ENCODE results near the gene FAM210B.
"Not testable (repeated sequence)": the region's sequence is repeated elsewhere in the genome, so short reads cannot be mapped to it uniquely, and the experiment has no call there.

The FAM210B gene

DNA sequence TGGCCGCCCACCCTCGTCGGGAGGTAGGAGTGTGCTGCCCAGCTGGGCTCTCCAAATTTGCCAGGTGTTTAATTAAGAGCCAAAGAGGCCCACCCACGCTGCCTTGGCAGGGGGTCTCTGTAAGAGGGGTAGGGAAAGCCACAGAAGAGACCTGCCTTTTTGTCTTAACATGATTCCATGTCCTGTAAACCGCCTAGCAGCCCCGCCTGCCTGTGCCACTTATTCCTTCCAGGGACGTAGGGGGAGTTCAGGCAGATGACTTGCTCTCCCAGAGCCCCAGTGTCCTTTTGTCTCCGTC is 2.1 kb downstream of the FAM210B start:
- DNase-seq (ENCODE audit: low spot score) = no peak

DNA sequence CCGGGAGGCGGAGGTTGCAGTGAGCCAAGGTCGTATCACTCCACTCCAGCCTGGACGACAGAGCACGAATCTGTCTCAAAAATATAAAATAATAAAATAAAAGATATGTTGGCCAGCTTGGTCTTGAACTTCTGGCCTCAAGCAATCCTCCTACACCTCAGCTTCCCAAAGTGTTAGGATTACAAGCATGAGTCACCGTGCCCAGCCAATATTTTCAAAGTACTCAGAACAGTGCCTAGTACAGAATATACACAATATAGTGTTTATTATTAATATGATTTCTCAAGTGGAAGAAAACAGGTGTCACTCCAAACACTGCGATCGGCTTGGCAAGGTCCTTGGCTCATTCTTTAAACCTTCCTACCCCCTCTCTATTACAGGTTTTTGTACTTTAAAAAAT is 3.1 kb downstream of the FAM210B start:
- no peak for DNase-seq (ENCODE audit: low spot score)

DNA sequence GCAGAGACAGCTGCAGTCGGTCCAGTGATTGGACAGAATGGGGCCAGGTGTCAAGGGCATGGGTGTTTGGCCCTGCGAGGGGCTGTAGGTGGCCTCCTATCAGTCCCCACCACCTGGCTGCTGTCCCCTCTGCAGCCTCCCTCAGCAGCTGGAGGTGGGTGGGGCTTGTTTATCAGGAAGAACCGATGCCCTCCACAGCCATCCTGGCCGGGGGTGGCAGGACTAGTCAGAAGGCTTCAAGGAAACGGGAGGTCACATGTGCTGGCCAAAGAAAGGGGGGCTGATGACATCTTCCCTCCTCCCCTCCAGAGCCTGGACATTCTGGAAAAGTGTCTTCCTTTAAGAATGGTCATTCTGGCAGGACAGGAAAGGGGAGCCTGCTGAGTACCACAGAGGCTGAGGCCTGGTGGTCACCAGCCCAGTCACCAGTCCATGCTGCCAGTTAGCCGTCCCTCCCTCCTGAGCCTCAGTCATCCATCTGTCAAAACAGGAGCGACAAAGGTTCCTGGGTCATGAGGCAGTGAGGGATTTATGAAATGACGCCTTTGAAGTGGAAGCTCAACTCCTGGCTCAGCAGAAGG is 4.1 kb downstream of the FAM210B start:
- no peak for DNase-seq (ENCODE audit: low spot score)

DNA sequence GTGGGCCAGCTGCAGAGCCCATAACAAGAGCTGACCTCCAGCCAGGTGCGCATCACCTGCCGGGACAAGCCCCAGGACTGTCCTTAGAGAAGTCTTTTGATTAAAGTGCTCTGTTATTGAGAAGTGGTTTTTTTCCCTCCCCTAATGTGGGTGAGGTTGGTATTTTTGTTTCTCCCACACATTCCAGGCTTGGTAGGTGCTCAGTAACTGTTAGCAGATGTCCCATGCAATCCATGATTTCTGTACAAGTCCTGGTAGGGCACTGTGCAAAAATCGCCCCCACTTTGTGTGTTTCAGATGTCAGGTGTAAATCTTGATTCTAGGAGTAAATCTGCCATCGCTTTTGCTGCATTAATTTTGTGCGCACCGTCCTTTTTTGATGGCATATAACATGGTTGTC is 4.7 kb downstream of the FAM210B start:
- DNase-seq (ENCODE audit: low spot score) = no peak

DNA sequence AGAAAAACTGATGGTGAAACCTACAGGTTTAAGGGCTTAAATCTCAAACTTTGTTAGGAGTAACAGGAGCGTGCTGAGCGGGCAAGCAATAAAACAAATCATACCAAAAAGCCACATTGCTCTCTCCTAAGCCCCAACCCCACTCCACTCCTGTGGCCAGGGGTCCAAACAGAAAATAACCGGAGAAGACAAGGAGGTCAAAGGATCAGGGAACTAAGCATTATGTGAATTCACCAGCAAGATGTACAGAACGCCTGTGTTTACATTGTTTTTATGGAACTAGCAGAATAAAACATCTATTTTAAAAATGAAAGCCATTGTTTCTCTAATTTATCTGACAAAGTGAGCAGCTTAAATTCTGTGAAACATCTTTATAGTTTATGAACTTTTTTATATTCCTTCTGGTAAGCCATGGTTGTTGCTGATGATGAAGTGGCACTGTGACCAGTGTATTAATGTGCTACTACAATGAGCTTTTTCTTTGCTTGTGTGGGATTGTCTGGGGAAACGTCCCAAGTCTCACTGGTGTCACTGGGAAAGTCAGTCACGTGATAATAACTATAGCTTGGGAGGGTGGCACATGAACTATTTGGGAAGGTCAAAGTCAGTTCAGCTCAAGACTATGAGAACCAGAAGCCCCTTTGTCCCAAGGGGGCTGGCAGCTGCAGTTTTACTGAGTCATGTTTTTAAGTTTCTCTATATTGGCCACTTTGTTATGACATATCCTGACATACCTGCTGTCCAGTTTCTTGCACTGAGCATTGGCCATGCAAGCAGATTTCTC is 9.8 kb downstream of the FAM210B start:
- DNase-seq (ENCODE audit: low spot score) = no peak

DNA sequence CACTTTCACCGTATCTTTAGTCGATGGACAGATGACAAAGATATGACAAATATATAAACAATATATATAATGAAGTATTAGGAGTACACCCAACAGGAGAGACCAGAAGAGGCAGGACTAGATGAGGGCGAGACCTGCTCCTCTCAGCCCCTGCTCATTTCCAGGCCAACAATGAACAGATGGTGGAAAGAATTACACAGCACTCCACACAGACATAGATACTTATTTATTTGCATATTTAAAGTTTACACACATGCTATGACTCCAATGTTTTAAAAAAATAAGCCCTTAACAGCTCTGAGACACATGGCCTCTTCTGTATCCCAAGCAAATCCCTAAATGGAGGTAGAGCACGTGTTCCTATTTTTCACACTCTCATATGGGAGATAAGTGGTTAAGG is 10.4 kb downstream of the FAM210B start:
- no peak for DNase-seq (ENCODE audit: low spot score)

DNA sequence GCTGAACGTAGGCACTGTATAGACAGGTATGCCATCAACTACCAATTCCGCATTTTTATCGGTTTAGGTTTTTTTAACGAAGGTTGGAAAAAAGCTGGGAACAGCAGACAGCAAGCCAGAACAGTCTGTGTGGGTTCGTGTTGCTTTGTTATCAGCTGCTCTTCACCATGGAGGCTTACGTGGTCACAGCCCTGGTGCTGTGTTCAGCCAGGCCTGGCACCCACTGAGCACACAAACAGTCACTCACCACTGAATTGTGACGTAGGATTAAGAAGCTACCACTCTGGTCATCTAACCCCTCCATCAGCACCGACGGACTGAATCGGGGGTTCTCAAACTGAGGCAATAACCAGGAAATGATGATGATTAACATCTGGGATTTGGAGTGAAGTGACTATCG is 13.2 kb downstream of the FAM210B start:
- no peak for DNase-seq (ENCODE audit: low spot score)

DNA sequence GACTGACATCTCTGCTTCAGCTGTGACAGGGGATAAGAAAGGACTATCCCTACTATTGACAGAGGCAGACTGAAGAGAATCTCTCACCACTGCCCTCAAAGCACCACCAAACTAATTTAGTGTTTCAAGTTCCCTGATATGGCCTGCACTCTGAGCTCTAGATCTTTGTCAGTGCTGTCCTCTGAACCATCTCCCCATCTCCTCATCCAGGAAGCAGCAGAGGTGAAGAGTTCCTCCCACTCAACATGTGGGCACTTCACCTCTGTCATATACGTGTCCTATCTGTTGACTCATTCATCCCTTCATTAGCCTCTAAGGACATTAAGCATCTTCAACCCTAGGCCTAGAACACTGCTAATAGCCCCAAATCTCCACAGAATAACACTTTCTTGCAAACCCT is 14.1 kb downstream of the FAM210B start:
- no peak for DNase-seq (ENCODE audit: low spot score)

DNA sequence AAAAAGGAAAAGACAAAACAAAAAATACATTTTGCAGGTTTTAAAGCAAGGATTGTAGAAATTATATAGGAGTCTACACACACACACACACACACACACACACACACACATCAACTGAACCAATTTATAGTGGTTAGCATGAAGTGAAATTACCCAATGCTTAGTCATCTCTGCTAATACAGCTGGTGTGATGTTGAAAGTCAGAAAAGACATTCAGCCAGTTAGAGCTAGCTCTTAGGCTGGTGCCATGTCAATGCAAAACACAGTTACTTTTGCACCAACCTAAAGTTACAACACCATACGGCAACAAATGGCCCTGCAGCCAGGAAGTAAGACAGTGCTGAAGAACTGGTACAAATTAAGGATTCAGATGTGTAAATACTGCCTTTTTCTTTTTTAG is 15.2 kb downstream of the FAM210B start:
- peak; percentile 90 for DNase-seq (ENCODE audit: low spot score)

DNA sequence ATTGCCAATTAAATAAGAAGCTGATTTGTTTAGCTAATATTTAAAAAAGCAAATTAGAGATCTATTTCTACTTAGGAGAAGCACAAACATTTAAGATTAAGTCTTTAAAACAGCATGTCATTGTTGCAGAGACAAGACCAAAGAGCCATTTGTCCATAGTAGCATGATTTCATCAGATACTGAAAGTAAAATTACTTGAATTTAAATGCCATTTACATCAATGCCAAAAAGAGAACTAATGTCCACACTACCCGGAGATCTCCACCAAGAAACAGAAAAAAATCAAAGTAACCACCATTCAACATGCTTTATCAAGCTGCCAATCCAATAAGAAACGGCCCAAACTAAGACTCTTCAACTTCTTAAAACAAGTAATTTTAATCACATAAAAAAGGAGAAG is 17.6 kb downstream of the FAM210B start:
- DNase-seq (ENCODE audit: low spot score) = no peak

DNA sequence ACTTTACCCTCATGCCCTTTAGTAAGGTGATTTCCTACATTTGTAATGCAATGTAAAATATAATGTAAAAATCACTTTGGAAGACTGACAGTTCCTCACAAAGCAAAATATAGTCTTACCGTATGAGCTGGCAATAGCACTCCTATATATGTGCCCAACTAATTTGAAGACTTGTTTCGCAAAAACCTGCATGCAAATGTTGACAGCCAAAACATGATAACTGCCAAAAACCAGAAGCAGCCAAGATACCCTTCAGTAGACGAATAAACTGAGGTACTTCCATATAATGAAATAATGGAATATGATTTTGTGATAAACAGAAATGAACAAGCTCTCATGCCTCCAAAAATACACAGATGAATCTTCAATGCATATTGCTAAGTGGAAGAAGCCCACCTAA is 19.6 kb downstream of the FAM210B start:
- DNase-seq (ENCODE audit: low spot score) = no peak

DNA sequence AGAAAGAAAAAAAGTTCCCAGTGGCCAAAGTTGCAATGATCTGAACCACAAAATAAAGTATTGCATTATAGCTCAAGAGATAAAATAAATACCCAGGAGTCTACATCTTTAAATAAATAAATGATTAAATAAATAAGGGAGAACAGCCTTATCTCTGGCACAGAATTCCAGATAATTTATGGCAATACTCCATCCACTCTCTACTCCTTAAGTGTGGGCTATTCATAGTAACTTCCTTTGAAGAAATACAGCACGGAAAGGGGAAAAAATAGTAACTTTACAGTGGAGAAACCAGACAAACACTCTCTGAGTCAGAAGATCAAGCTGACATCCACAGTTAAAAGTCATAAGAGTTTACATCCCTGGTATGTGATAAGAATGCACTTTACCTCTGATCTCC is 21.6 kb downstream of the FAM210B start:
- DNase-seq (ENCODE audit: low spot score) = no peak

DNA sequence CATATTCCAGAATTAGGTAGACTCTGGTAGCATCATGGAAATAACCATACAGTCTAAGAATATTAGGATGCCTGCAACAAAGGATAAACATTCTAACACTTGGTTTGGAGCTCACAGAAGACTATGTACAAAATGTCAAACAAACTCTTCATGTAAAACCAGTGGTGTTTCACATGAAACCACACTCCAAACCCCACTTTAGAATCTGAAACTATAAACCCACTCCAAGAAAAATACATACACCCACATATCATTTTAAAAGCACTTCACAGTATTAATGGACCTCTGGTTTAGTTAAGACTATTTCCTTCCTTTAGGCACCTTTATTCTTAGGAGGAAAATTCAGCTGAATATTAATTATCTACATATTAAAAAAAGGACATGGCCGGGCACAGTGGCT is 22.7 kb downstream of the FAM210B start:
- DNase-seq (ENCODE audit: low spot score) = no peak

DNA sequence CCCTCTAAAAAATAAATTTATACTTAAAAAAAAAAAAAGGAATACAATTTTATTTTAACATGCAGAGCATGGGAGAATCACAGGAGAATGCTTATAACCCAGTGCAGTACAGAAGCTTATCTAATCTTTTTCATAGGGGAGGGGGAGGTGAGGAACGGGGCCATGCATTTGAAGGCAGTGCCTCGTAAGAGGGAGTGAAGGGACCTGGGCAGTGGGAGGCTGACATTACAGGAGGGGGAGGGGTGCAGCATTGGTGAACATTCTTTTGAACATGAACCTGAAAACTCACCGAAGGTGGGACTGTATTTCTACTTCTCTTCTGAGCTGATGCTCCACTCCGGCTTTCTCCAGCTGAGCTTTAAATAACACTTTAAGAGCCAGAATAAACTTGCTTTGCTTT is 23.9 kb downstream of the FAM210B start:
- no peak for DNase-seq (ENCODE audit: low spot score)

DNA sequence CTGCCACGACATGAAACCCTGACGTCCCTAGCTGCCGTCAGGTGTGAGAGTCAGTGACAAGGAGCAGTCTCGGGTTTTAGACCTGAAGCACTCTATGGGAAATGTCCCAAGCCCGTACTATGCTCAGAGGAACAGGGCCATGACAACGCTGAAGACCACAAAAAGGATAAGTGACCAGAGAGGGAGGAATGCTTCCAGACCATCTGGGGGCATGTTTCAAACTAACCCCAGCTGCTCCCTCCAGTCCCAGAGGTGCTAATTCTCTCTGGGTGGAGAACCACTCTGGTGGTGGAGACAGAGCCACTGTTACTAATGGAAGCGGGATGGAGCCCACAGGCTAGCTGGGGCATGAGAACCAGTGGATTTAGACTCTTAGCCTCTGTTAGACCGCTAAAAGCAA is 24.6 kb downstream of the FAM210B start:
- DNase-seq (ENCODE audit: low spot score) = no peak

DNA sequence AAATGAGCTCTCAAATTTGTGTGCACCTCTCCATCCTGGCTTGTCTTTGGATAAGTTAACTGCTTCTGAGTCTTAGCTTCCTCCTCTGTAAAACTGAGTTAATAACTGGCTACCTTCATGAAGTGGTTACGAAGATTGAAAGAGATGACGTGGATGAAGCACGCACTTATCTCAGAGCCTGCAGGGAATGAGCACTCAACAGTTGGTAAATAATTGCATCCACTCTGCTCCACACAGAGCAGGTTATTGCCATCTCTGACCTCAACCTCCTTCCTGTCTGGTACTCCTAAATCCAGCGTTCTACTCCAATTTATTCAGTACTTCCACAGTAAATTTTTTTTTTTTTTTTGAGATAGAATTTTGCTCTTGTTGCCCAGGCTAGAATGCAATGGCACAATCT is 26.4 kb downstream of the FAM210B start:
- DNase-seq (ENCODE audit: low spot score) = no peak

DNA sequence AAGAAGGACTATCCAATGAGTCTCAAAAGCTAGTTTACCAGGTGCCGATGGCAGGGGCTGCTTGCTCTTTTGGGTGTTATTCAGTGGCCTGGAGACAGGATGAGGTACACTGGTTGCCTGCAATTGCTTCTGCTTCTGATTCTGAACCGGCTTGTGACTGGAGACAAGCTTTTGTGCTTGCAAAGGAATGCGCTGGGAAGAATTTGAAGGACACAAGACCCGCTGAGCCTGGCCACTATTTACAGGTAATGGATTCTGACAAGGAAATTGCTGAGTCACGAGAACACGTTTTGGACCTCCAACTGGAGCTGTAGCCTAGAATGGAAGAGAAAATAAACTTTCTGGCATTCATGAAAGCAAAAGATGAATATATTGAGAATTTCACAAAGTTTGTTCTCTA is 27.4 kb downstream of the FAM210B start:
- no peak for DNase-seq (ENCODE audit: low spot score)

DNA sequence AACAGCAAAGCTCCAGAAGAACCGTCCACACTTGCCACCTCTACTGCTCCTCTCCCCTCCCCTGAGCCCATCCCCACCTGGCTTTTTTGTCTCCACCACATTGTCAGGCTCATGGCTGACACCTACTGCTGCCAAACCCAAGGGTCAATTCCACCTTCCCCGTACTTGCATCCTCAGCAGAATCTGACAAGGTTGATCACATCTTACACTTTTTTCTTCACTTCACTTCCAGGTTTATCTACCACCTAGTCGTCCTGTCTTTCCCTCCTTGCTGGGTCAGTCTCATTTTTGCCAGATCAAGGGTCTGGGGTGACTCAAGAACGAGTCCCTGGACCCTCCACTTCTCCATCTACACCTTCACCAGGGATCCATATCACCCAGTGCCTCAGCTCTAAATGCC is 30.1 kb downstream of the FAM210B start:
- no peak for DNase-seq (ENCODE audit: low spot score)

DNA sequence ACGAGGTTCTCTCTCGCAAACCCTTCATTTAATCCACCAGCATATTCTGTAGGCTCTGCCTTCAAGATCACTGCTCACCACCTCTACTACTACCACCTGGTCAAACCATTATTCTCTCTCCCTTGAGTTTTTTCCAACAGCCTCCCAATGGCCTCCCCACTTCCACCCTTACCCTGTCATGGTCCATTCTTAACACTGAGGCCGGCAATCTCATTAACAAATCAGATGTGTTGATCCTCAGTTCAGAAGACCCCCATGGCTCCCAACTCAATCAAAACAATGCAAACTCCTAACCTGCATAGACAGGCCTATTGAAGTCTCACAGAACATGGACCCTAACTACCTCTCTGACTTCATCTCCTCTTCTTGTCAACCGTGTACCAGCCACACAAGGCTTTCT is 31.0 kb downstream of the FAM210B start:
- DNase-seq (ENCODE audit: low spot score) = no peak

DNA sequence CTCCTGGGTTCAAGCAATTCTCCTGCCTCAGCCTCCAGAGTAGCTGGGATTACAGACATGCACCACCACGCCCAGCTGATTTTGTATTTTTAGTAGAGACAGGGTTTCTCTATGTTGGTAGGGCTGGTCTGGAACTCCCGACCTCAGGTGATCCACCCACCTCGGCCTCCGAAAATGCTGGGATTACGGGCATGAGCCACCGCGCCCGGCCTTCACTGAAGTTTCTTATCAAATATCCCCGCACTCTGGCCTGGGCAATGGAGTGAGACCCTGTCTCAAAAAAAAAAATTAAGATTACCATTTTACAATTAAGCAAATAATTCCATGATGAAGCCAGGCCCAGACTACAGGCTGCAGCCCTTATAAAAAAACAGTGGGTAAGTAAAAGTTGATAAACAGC is 31.6 kb downstream of the FAM210B start:
- DNase-seq (ENCODE audit: low spot score) = not testable (repeated sequence)

DNA sequence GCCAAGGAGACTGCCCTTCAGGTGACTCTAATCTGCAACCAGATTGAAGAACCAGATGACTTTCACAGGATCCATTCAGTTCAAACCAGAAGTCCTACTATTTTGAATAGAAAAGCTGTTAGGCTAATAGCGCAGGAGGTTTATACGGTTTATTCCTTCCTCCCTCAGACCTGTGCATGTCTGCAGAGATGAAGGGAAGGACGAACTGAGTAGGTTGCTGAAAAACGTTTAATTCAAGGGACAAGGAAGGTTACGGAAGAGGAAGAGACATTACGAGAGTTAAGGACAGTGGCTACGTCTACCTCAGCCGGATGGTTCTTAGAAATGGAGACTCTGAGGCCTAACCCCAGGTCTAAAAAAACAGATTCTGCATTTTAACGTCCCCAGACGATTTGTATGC is 32.3 kb downstream of the FAM210B start:
- DNase-seq (ENCODE audit: low spot score) = no peak

DNA sequence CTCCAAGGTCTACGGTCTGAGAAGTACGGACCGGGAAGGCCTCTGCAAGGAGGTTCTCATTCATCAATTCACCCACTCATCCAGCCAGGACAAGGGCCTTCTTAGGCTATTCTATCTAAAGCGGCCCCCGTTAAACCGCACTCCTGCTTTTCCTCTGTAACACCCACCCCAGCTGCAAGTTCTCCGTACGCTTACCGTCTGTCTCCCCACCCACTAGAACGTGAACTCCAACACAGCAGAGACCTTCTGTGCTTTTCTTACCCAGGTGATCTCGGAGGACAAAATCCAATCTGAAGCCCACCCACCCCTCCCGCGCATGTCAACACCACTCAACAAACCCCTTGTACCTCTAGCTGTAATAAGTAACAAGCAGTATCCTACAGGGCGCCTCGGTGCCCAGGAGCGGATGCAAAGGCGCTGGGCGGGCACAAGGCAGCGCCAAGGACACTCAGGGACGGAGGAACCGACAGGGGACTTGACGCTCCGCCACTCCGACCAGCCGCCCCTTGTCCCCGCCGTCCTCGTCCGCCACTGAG is 32.9 kb downstream of the FAM210B start:
- no peak for DNase-seq (ENCODE audit: low spot score)

DNA sequence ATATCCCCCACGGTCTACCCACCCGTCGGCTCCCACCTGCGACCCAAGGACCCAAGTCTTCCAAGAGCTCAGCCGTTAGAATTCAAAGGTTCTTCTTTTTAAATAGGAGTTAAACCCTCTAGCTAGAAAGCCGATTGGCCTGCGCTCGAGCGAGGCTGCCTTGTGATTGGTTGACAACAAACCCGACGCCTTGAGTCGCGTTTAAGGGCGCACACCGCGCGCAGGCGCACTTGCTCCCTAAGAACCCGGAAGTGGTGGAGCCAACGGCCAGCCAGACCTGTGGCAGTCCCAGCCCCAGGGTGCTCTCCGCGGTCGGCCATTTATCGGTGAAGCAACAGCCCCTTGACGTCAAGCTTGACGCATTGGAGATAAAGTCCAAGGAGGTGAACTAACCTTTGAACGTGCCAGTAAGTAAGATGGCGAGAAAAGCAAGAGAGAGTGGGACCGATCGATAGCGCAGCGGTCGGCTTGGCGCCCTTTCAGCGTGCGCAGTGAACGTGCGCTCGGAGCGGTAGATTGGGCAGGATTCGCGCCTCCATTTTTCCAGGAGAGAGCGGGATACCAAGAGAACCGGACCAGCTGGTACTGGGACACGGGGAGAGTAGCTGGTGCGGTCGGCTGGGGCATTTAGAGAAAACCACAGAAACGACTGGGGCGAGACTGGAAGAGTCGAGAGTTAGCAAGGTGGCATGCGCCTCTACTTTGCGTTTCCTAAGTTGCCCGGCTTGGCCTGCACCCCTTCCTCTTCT is 33.5 kb downstream of the FAM210B start, which contains the start of the genes AURKA and CSTF1:
Gene AURKA (minus strand): TSS at position 84 of the 749 bp plus-strand sequence. CDS start 4,018 bp downstream, outside the sequence.
Gene CSTF1 (plus strand): TSS at position 514 of the 749 bp plus-strand sequence. CDS start 2,908 bp downstream, outside the sequence.
- peak; percentile 100 for DNase-seq (ENCODE audit: low spot score)

Data from AG08395 (cell line).